NCI-H446 treated with DMSO at 0.1 percent for 48 hours (cell line): ENCODE data around the gene GLRA3.
"Not testable (repeated sequence)": the region's sequence is repeated elsewhere in the genome, so short reads cannot be mapped to it uniquely, and the experiment has no call there.

Experiments used
- DNase-seq: peaks from one replicate; lab custom pipeline; 2025; lab: John Stamatoyannopoulos, UW

The GLRA3 gene

DNA sequence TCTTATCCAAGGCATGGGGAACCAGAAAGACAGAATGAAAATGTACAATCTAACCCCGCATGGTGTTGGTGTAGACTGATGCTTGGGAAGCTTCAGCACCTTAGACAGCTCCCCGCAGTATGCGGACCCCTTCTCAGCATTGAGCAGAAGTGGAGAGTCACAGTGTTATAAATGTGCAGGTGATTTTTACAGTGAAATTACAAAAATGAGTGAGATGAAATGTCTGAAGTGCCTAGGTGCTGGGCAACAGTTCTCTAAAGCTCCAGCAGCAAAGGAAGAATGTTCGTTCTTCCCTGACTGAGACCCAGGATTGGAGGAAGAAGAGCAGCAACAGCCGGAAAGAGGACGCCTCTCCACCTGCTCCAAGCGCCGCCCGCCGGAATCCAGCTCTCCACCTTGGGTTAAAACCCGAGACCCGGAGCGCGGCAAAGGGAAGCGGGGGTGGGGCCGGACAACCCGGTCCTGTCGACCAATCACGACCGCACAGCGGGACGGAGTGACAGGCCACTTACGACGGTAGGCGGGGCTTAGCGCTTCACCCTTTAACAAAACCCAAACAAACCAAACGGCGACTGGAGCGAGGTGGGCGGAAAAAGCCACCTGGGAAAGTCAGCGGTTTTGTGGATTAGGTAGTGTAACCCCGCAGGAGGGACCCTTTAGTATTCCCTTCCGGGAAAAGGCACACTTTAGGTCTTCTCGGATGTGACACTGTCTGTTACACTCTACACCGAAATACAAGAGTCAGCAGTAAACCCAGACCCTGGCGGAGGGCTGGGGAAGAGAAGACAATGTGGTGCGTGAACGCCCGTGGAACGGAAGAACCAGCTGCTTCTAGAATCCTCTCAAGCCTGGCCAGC is at the start of gene GLRA3:
Gene GLRA3 (minus strand): TSS at position 403 of the 857 bp plus-strand sequence. CDS start 436 bp downstream, outside the sequence.
- no peak for DNase-seq

GRCh38 chr4:174874898-174875297 is 45.9 kb upstream of the GLRA3 start:
- no peak for DNase-seq

DNA sequence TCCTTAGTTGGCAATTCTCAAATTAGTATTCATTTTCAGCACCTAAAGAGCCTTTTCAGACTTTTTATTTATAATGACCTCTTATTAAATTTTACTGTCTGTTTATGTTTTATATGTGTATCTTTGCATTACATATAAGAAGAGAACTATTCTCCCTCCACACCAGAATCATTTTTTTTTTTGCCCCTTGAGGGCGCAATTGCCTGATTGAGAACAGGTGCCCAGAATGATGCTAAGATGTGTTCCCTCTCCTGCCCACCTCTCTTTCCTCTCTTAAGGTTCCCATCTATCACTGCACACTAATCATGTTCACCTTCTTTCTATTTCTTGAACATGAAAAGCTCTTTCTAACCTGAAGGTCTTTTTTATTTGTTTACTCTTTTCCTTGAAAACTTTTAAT is 44.9 kb upstream of the GLRA3 start:
- DNase-seq, result no peak

- not testable (repeated sequence) for DNase-seq
Measured at GRCh38 chr4:174873146-174873545, 44.1 kb upstream of the GLRA3 start.

- DNase-seq, result no peak
Measured at GRCh38 chr4:174871407-174871806, 42.4 kb upstream of the GLRA3 start.

- no peak for DNase-seq
Measured at GRCh38 chr4:174870311-174870710, 41.3 kb upstream of the GLRA3 start.

DNA sequence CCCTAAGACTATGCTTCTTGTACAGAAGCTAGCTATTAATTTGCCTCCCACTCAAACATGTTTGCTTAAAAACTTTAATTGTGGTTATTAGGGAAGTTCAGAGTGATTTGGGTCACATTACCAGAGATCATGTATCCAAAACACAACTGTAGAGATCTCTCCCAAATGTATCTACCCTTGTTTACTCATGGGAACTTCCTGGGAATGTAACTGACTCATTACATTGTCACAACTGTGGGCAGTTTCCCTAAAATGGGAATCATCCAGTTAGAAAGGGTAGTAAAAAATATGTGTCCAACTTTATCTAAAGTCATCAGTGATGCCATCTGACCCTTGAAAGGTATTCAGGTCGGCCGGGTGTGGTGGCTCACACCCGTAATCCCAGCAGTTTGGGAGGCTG is 40.3 kb upstream of the GLRA3 start:
- DNase-seq, result no peak

DNA sequence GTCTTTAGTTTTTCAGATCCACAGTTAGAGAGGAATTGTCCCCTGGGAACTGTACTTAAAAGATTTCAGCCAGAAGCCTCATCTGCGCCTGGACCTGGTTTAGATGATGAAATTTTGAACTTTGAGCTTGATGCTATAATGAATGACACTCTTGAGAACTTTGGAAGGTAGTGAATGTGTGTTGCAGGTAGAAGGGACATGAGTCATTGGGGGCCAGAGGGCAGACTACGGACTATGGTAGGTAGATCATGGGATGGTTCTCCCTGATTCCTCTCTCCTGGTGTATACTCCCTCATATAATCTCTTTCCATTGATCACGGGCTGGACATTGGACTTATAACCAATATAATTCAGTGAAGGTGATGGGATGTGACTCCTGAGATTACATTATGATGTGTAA is 38.9 kb upstream of the GLRA3 start:
- DNase-seq, result no peak

DNA sequence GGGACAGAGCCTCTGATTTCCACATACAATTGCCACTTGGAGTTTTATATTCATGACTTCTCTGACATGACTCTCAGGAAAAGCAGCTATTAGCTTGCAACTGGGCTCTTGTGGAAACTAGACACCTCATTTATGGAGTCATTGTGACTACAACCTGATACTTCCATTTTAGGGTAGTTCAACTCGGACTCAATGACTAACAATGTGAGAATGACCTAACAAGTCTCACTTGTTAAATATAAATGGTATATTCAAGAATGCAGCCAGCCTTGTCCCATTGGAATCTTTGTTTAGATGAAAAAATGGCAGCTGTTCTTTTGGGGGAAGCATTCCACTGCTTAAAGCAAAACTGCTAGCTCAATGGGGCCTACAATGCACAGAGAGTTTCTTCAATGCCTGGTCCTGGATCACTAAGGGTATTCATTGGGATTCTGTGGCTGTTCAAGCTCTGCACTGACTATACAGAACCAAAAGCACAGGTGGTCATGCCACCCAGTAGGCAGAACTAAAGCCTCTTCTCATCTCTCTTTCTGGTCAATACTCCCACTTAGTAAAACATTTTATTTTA is 36.5 kb upstream of the GLRA3 start:
- DNase-seq, result no peak

DNA sequence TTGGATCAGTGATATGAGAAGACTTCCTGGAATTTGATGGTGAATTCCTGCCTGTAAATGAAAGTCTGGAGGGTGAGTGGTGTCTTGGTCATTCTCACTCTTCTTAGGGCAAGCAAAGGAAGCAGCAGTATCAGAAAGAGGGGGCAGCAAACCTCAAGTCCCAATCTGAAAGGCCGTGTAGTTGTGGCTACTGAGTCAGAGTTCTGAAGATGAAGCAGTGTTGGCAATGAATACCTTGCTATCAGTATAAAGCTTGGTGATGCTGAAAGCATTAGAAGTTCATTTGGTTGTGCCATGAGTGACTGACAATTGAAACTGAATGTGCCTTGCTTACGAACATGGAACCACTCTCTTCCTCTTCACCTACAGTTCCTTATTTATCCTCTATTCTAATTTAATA is 35.0 kb upstream of the GLRA3 start:
- no peak for DNase-seq

DNA sequence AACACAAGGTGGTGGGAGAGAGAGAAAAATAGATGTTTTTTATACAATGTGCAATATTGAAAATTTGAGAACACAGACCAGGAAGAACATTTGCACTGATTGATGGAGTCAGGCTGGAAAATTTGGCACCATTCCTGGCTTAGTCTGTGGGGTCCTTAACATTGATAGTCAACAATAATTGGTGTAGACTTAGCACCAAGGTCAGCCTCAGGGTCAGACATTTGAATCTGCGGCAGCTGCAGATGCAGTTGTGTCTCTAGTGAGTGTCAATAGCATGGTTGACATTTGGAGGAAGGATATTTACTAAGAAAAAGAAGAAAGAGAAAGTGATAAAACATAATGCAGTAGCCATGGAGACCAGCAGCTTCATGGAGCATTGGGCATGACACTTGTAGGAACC is 31.5 kb upstream of the GLRA3 start:
- DNase-seq, result no peak

DNA sequence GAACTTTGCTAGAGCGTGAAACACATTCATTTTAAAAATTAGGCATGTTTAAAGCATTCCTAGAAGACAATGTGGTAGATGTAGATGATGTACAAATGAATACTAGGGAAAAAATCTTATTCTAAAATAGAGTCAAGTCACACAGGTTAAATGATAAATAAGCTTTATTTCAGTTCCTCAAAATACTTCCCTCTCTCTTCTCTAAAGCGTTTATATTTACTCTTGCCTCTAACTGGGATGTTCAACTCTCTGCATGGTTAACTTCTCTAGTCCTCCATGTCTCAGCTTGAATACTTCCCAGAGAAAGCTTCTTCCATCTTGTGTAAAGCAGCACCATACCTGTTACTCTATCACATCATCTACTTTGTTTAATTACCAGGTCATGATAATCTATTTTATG is 30.9 kb upstream of the GLRA3 start:
- DNase-seq, result no peak

DNA sequence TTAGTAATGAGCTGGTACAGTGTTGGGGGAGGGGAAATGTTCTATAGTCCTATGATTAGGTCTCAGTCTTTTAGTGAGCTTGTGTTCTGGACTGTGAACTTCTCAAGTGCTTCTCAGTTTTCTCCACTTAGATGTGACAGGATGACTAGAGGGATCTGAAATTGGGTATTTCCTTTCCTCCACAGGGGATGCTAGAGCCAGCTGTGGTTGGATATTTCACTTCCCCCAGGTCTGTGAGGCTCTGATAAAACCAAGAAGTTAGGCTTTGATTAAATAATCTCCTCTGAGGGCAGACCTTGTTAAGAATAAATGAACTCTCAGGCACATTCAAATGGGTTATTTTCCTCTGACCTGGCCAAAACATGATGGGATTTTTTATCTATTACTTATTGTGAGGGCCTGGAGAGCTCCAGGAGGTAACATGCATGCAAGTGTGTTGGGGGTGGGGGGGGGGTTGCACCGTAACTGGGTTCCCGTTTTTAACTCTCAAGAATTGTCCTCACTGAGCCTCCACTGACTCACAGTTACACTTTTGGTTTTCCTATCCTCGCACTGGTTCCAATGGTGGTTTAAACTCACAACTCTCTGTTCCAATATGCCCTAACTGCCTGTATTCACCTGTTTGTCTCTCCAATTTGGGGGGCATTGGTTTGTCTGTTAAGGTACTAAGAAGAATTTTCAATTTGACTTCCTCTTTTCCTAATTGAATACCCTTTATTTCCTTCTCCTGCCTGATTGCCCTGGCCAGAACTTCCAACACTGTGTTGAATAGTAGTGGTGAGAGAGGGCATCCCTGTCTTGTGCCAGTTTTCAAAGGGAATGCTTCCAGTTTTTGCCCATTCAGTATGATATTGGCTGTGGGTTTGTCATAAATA is 28.1 kb upstream of the GLRA3 start:
- no peak for DNase-seq

DNA sequence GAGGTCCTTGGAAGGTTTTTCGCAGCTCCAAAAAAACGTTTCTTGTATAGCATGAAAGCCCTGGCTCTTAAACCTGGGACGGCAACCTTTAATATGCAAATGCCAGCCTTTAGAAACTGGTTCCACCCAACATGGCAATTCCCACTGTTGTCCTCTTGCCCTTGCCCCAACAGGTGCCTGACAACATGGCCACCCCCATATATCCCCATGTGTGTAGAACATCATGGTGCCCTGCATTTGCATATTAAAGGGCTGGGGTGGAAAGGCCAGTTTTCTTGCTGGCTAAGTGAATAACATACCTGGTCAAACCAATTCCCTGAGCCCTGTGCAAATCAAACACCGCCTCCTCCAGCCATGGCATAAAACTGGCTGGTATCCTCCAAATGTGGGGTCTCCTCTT is 26.0 kb upstream of the GLRA3 start:
- no peak for DNase-seq

DNA sequence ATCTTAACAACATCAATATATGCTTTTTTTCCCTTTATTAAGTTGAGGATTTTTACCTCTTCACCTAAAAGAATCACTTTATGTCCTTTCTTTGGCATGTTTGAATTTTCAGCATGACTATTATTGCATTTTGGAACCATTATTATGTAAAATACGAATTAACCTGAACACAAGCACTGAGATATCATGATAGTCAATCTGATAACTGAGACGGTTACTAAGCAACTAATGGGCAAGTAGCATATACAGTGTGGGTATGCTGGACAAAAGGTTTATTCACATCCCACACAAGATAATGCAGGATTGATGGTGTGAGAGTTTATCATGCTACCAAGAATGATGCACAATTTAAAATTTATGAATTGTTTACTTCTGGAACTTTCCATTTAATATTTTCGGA is 24.6 kb upstream of the GLRA3 start:
- DNase-seq, result no peak

GRCh38 chr4:174848596-174848995 is 19.5 kb upstream of the GLRA3 start:
- DNase-seq, result no peak

DNA sequence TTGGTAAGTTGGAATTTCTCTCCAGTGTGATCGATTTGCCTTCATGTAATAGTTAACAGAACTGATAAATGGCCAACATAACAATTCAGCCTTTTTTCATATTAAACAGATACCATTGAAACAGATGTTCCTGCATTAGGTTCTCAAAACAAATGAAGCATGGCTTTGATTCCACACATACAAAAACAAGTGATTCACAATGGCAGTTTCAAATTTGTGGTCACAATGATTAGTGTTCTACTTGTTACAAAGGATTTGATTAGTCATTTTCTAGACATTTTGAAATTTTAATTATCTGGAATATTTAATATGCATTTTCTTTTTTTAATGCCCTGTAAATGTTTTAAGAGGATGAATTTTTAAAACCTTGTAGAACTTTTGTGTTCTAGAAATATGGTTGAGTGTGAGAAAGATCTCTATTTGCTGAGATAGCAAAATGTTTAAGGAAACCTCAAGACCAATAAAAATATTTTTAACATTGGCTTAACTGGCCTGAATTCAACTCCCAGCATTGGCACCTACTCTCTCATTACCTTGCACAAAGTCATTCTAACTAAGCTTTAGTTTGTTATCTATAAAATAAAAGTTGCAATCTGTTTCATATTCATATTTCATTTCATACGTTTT is 18.9 kb upstream of the GLRA3 start:
- DNase-seq, result no peak

DNA sequence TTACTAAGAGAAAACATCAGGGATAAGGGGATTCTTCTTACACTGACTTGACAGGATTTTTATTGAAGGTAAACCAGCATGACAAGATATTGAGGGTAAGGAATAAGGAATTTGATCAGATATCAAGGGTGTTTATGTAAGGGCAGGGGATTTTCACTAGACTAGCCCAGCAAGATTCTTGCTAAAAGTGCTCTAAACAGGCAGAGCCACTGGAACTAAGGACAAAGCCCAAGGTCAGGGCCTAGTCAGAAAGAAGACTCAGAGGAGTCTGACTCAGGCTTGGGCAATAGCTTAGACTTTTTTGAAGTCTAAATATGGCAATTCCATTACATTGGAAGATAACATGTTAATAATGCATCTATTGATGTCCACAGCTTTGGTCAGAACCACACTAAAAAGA is 6.5 kb upstream of the GLRA3 start:
- no peak for DNase-seq

DNA sequence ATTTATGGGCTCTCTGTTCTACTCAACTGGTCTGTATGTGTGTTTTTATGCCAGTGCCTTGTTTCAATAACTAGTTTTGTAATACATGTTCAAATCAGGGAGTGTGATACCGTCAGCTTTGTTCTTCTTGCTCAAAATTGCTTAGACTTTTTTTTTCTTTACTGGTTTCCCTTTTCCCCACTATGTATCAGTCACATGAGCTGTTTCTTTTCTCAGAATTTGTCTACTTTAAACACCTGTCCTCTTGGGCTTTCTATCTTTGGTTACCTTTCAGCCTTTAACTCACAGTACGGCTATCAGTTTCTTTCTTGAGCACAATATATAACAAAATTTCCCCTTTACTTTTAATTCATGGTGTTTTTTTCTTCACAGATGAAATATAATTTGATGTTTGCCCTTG is 5.4 kb upstream of the GLRA3 start:
- no peak for DNase-seq

GRCh38 chr4:174826660-174827059 is 2.4 kb downstream of the GLRA3 start:
- DNase-seq, result no peak

- no peak for DNase-seq
Measured at GRCh38 chr4:174815282-174815681, 13.8 kb downstream of the GLRA3 start.

DNA sequence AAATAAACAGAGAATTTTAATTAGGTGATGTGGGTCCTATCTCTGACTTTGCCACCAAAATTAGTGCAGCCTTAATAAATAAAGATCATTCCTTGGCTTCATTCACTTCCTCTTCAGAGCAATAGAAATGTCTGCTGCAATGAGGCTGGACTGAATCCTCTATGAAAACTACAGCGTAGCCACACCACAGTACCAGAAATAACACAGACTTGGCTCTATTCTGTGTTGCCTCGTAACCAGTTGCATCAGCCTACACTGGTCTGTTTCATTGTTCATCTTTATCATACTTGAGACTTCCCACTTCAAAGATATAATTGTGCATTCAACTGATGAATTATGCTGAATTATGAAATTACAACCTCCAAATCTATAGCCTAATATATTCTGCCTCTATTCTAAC is 15.8 kb downstream of the GLRA3 start:
- no peak for DNase-seq
